ENCODE measurements around the gene AKR7A3.
"Not testable (repeated sequence)": the region's sequence is repeated elsewhere in the genome, so short reads cannot be mapped to it uniquely, and the experiment has no call there.

The AKR7A3 gene

DNA sequence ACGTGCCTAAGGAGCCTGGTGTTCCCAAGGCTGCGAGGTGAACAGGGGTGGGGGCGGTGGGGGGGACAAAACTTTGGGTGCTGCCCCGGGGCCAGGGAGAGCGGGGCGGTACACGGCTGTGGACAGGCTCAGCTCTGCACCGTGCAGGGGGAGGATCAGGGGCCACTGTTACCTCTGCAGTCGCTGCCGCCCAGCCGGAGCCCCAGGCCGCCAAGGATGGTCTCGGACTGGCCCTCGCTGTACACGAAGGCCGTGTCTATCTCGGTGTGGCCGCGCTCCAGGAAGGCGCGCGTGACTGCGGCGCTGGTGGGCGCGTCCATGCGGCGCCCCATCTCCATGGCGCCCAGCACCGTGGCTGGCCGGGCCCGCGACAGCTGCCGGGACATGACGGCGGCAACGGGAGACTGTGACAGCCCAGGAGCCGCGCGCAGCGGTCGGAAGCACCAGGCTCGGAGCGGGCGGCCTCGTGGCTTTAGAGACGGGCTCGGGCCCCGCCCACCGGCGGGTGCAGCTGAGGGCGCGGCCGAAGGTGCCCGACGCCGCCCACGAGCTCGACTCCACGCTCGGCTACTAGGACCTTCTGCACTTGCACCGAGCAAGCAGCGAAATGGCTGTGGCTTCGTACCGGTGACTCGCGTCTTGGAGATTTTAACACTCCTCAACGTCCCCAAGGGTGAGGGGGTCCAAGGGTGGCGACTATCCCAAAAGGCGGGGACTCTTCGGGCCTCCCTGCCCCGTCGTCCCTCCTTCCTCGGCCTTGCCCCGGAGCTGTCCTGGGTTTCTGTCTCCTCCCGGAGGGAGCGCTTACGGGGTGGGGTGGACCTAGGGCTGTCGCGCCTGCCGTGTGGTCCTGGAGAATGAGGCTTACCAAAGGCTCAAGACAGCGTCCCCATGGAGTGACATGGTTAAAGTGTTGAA lies at the start of gene AKR7A3:
AKR7A3 (minus strand) TSS at position 447 of the 918 bp plus-strand sequence; CDS start at position 386, 61 bp downstream.
- not testable (repeated sequence) for DNase-seq (ENCODE audit: low read depth)

GRCh38 chr1:19338323-19338762 lies 49.8 kb upstream of the AKR7A3 start:
- no peak for DNase-seq (ENCODE audit: low read depth)

GRCh38 chr1:19337289-19337688 lies 48.7 kb upstream of the AKR7A3 start:
- DNase-seq (ENCODE audit: low read depth): no peak

DNA sequence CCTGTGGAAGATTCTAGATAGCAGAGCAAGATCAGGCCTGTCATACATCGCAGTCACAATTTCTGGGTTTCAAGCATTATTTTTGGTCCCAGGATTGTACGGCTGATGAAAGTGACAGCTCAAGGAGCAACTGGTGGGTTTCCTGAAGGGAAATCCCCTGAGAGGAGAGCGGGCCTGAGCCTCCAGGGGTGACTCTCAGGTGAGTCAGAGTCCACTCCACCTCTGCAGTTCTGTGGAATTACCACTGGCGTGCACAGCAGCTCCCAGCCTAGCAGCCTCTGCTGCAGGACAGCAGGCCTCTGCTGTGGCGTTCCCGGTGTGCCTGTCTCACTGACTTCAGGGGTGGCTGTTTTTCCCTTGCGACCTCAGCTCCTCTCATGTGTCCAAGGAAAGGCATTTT lies 48.0 kb upstream of the AKR7A3 start:
- DNase-seq (ENCODE audit: low read depth): no peak

GRCh38 chr1:19333587-19334354 lies 45.2 kb upstream of the AKR7A3 start:
- no peak for DNase-seq (ENCODE audit: low read depth)

DNA sequence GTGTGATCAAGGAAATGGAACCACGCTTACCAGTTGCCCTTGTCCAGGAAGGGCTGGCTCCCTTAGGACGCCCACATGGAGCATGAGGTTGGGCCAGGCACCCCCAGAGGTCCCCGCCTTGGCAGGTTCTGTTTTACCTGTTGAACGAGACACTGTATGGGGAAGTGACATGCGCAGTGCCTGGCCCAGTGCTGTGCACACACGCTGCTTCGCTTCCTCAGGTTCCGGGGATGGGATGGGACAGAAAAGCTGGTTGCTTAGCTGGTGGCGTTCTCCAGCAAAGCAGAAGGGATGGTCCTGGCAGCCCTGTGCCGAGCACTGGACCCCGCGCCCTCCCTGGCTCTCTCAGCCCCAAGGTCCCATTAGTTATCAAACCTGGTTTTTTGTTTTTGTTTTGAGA lies 44.3 kb upstream of the AKR7A3 start:
- no peak for DNase-seq (ENCODE audit: low read depth)

DNA sequence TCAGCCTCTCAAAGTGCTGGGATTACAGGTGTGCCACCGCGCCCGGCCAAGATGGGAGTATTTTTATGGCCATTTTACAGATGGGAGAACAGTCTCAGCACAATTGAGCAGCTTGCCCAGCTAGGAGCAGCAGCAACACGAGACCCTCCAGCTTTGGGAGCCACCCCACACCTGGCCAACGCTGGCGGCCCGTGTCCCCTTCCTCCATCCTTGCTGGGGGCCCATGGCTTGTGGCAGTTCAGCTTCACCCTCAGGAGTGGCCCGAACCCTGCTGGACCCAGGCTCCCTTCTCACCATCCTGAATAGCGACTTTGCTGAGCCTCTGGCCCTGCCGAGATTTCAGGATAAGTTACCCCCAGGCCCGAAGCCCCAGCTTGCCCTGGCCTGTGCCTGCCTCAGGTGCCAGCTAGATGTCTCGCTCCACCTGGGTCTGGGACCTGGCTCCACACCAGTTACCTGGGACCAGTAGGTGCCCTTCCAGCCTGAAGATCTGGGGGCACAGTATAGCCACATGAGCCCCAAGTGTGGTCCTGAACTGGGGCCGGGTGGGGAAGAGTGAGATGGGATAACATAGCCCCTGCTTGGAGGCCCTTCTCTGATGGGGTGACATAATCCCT lies 42.8 kb upstream of the AKR7A3 start:
- no peak for DNase-seq (ENCODE audit: low read depth)

DNA sequence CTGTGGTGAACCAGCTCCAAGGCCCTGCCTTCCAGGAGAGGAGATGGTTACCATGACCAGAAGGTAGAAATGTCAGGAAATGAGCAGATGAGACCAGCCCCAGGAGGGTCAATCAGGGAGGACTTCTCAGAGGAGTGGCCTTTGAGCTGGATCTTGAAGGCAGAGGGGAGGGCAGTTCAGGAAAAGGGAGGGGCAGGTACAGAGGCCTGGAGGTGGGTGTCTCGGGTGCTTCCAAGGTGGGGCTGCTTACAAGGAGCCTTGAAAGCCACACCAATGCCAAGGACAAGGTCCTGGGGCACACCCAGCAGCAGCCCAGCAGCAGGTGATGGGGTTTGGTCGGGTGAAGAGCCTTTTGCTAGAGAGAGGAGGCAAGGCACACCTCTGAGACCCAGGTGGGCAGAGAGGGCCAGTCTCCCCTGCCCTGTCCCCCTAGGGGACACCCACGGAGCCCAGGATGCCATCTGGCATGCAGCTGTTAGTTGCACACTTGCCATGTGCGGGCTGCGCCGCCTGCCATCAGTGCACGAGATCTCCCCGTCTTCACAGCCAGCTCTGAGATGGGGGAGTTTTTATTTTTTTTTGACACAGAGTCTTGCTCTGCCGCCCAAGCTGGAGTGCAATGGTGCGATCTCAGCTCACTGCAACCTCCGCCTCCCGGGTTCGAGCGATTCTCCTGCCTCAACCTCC lies 42.0 kb upstream of the AKR7A3 start:
- DNase-seq (ENCODE audit: low read depth): no peak

DNA sequence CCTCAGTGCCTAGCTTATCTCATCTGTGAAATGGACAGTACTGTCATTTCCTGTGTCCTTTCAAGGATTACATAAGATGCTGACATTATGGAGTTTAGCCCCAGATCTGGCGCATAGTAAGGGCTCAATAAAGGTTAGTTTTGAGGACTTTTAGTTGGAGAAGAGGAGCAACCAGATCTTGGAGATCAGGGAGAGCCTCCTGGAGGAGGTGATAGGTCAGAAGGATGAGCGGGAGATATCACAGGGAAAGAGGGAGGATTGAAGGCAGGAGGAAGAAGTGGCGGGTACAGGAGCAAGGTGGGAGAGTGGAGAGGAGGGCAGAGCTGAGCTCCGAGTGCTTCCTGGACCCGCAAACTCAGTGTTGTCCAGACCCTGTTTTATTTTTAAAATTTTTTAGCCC lies 41.0 kb upstream of the AKR7A3 start:
- DNase-seq (ENCODE audit: low read depth): no peak

GRCh38 chr1:19329188-19329587 lies 40.6 kb upstream of the AKR7A3 start:
- no peak for DNase-seq (ENCODE audit: low read depth)

DNA sequence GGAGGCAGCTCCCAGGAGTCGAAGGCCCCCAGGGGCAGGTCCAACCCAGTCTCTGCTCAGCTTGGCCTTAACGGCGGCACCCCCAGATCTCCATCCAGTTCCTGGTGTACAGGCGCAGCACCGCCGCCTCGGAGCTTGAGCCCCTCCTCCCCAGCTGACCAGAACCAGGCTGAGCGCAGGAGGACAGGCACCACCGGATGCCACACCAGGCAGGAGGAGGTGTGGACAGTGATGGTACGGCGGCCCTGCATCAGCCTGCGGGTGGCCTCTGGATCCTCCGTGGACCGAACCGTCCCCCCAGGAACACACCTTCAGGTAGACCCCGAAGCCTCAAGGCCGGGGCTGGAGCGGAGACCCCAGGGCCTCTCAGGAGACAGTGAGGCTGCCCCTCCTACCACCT lies 39.9 kb upstream of the AKR7A3 start:
- DNase-seq (ENCODE audit: low read depth): no peak

GRCh38 chr1:19327736-19328135 lies 39.2 kb upstream of the AKR7A3 start:
- no peak for DNase-seq (ENCODE audit: low read depth)

- DNase-seq (ENCODE audit: low read depth): no peak
Observed at GRCh38 chr1:19327301-19327700, 38.7 kb upstream of the AKR7A3 start.

DNA sequence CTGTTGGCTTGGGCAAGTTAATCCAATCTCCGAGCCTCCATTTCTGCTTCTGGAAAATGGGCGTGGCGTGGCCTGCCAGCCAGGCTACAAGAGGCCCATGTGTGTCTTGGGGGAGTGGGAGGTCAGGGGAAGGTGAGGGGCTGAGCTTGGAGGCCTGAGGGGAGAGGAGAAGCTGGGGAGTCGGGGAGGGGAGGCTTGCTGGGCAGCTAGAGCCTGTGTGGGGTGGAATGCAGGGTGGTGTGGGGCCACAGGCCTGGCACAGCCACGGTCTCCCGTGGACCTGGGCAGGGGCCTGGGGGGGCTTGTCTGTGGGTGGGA lies 38.1 kb upstream of the AKR7A3 start:
- no peak for DNase-seq (ENCODE audit: low read depth)

GRCh38 chr1:19325958-19326747 lies 37.6 kb upstream of the AKR7A3 start:
- DNase-seq (ENCODE audit: low read depth): no peak

DNA sequence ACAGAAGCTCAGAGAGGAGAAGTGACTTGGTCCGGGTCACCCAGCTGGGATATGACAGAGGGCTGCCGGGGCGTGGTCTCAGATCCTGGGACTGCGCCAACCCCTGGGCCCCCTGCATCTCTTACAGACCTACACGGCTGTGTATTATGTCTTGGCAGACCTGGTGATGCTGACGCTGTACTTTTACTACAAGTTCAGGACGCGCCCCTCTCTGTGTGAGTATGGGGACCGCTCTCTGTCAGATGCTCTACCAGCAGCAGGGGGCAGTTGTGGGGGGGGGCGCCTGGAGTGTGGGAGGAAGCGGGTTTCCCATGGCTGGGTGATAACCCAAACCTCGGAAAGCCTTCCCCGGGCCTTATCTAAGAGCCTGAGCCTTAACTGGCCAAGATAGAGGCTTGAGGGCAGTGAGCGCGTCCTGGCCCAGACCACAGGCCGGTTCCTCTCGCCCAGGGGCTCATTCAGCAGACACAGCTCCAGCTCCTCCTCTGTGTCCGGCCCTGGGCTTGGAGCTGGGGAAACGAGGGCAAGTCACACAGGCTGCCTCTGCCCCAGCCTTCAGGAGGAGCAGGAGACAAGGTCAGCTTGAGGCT lies 36.9 kb upstream of the AKR7A3 start:
- no peak for DNase-seq (ENCODE audit: low read depth)

DNA sequence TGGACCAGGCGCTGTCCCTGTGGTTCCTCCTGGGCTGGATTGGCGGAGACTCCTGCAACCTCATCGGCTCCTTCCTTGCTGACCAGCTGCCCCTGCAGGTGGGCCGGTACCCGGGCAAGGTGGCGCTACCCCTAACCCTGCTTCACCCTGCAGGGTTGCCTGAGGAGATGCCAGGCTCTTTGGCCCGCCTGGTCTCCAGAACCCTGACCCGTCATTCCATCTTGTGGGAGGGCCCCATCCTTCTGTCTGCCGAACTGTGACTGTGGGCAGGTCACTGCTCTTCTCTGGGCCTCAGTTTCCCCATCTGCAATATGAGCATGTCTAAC lies 36.1 kb upstream of the AKR7A3 start:
- no peak for DNase-seq (ENCODE audit: low read depth)

GRCh38 chr1:19323987-19324664 lies 35.6 kb upstream of the AKR7A3 start:
- no peak for DNase-seq (ENCODE audit: low read depth)

- no peak for DNase-seq (ENCODE audit: low read depth)
Observed at GRCh38 chr1:19322481-19322880, 33.9 kb upstream of the AKR7A3 start.

GRCh38 chr1:19321071-19321470 lies 32.5 kb upstream of the AKR7A3 start:
- DNase-seq (ENCODE audit: low read depth): no peak

DNA sequence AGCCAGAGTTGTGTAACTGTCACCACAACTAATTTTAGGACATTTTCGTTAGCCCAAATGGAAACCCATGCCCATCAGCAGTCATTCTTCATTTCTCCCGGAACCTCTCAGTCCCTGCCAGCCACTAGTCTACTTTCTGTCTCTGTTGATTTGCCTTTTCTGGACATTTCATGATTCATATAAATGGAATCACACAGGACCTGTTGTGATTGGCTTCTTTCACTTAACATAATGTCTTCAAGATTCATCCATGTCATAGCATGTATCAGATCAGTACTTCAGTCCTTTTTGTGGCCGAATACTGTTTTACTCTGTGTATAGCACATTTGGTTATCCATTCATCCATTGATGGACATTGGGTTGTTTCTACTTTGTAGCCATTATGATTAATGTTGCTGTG lies 30.6 kb upstream of the AKR7A3 start:
- no peak for DNase-seq (ENCODE audit: low read depth)
